GM23338 (cell line): ENCODE results near the gene NTN1. TPM values are rescaled to one million over a fixed set of nuclear protein-coding genes. Genes with fewer than 3 reads are reported as not detected.

ENCODE experiments used
- ATAC-seq: fragments of 200-7000 bp; cut with Tn5 transposase; 3 replicates; pipeline ENCODE4 v1.9.1; 2020
- DNase-seq: peaks from one replicate; pipeline ENCODE4 v3.0.0-alpha.2; 2015; ENCODE audit warnings: low spot score
- H2AFZ ChIP-seq: fragments of 200-600 bp; sonication (generic); 2 replicates; pipeline ENCODE4 v1.8.0; 2016; ENCODE audit warnings: antibody characterized with exemption, mild to moderate bottlenecking, moderate library complexity
- H3F3A ChIP-seq: fragments of 200-600 bp; sonication (generic); replicated peaks from 2 replicates; pipeline ENCODE4 v1.8.0; 2017; ENCODE audit warnings: antibody characterized with exemption, mixed run types, low read depth
- H3K27ac ChIP-seq: fragments of 200-600 bp; sonication (generic); 2 replicates; pipeline ENCODE4 v1.6.1; 2016; ENCODE audit warnings: low read depth
- H3K27me3 ChIP-seq: fragments of 200-600 bp; sonication (generic); 2 replicates; pipeline ENCODE4 v1.8.0; 2016; ENCODE audit warnings: mild to moderate bottlenecking, mixed run types, moderate library complexity; ENCODE audit not compliant: insufficient read depth
- H3K36me3 ChIP-seq: fragments of 200-600 bp; sonication (generic); 2 replicates; pipeline ENCODE4 v1.8.0; 2016; ENCODE audit warnings: mild to moderate bottlenecking; ENCODE audit not compliant: insufficient read depth
- H3K4me1 ChIP-seq: fragments of 200-600 bp; sonication (generic); 2 replicates; pipeline ENCODE4 v1.8.0; 2016; ENCODE audit warnings: mild to moderate bottlenecking, moderate library complexity; ENCODE audit not compliant: insufficient read depth
- H3K4me2 ChIP-seq: fragments of 200-600 bp; sonication (generic); 2 replicates; pipeline ENCODE4 v1.7.1; 2017; ENCODE audit warnings: mixed run types
- H3K4me3 ChIP-seq: fragments of 200-600 bp; sonication (generic); 2 replicates; pipeline ENCODE4 v1.6.1; 2016; ENCODE audit warnings: mixed run types
- H3K79me2 ChIP-seq: fragments of 200-600 bp; sonication (generic); replicated peaks from 2 replicates; pipeline ENCODE4 v1.8.0; 2017; ENCODE audit warnings: mild to moderate bottlenecking; ENCODE audit not compliant: insufficient read depth
- H3K9me2 ChIP-seq: fragments of 200-600 bp; sonication (generic); 2 replicates; pipeline ENCODE4 v1.8.0; 2017; ENCODE audit not compliant: insufficient read depth
- H4K20me1 ChIP-seq: fragments of 200-600 bp; sonication (generic); replicated peaks from 2 replicates; pipeline ENCODE4 v1.8.0; 2017; ENCODE audit warnings: mild to moderate bottlenecking; ENCODE audit not compliant: insufficient read depth
- H3K27ac Mint-ChIP-seq: 2 replicates; pipeline ENCODE4 v1.8.0; 2020; ENCODE audit warnings: inconsistent platforms, mild to moderate bottlenecking, moderate library complexity, mixed read lengths
- H3K27me3 Mint-ChIP-seq: 3 replicates; pipeline ENCODE4 v1.8.0; 2022; ENCODE audit warnings: low read depth, mild to moderate bottlenecking, moderate library complexity, mixed read lengths, inconsistent platforms; ENCODE audit not compliant: insufficient read depth, poor library complexity
- H3K36me3 Mint-ChIP-seq: 3 replicates; pipeline ENCODE4 v1.8.0; 2021; ENCODE audit warnings: low read depth, mild to moderate bottlenecking, inconsistent platforms, moderate library complexity, mixed read lengths
- H3K4me1 Mint-ChIP-seq: 3 replicates; pipeline ENCODE4 v1.8.0; 2020; ENCODE audit warnings: mild to moderate bottlenecking, inconsistent platforms, mixed read lengths
- H3K4me3 Mint-ChIP-seq: 3 replicates; pipeline ENCODE4 v1.8.0; 2021; ENCODE audit warnings: moderate library complexity, mild to moderate bottlenecking, inconsistent platforms, mixed read lengths
- H3K9me3 Mint-ChIP-seq: 3 replicates; pipeline ENCODE4 v1.8.0; 2020; ENCODE audit warnings: moderate library complexity, mild to moderate bottlenecking, inconsistent platforms, mixed read lengths
- CREB1 ChIP-seq: fragments of 250-450 bp; sonication (Bioruptor Pico); IDR thresholded peaks from 2 replicates; pipeline ENCODE4 v1.5.0; 2020; ENCODE audit warnings: low read depth, mild to moderate bottlenecking, moderate library complexity
- ETS1 ChIP-seq: IDR thresholded peaks from 2 replicates; pipeline ENCODE4 v1.6.1; 2016; ENCODE audit warnings: antibody characterized with exemption
- EZH2phosphoT487 ChIP-seq: fragments of 200-600 bp; sonication (generic); IDR thresholded peaks from one replicate; pipeline ENCODE4 v1.8.1; 2018; ENCODE audit warnings: antibody characterized with exemption; ENCODE audit not compliant: unreplicated experiment
- JUNB ChIP-seq: IDR thresholded peaks from one replicate; pipeline ENCODE4 v1.6.1; 2016; ENCODE audit warnings: antibody characterized with exemption; ENCODE audit not compliant: unreplicated experiment
- REST ChIP-seq: IDR thresholded peaks from one replicate; pipeline ENCODE4 v1.6.1; 2018; ENCODE audit warnings: antibody characterized with exemption; ENCODE audit not compliant: unreplicated experiment
- STAT1 ChIP-seq: IDR thresholded peaks from one replicate; pipeline ENCODE4 v1.6.1; 2016; ENCODE audit warnings: antibody characterized with exemption; ENCODE audit not compliant: unreplicated experiment
- ZNF462 ChIP-seq: fragments of 250-450 bp; sonication (Bioruptor Pico); IDR thresholded peaks from 2 replicates; pipeline ENCODE4 v1.5.0; 2020; ENCODE audit warnings: mild to moderate bottlenecking, moderate library complexity
- polyA plus RNA-seq: library from polyadenylated mRNA; unstranded; fragments of >200 nt; fragmentation: Nextera tagmentation; extraction: Ambion mirVana; gene quantifications from 2 replicates; pipeline ENCODE4 v1.2.1, GENCODE V29; 2016
- total RNA-seq: library from RNA; depleted of rRNA; stranded (reverse); fragments of >200 nt; shearing (Covaris generic); gene quantifications from 2 replicates; pipeline ENCODE4 v1.2.3, GENCODE V29; 2014

Gene NTN1
- total and polyA plus RNA-seq, 2 experiments from 2014 or later = 0.57 to 2.6 TPM

GRCh38 chr17:9224485-9224884 lies 203.2 kb downstream of the NTN1 start:
- Mint-ChIP-seq H3K4me1 (peaks cover 19% of the 10 kb centered on the region), H3K36me3 (no peaks in the 10 kb centered on the region), H3K27ac (no peak overlapping the region), H3K9me3 (no peaks in the 10 kb centered on the region; the same call in 2 of the 3 replicates), H3K27me3 (peaks cover 14% of the 10 kb centered on the region), H3K4me3 (no peak overlapping the region)
- Histone ChIP-seq H3K36me3 (no peaks in the 10 kb centered on the region), H3F3A (no peaks in the 10 kb centered on the region), H3K27me3 (no peaks in the 10 kb centered on the region), H3K9me2 (no peaks in the 10 kb centered on the region), H3K4me2 (no peak overlapping the region), H2AFZ (no peak overlapping the region), H3K27ac (no peak overlapping the region), H3K4me3 (no peak overlapping the region), H3K79me2 (no peaks in the 10 kb centered on the region), H4K20me1 (no peaks in the 10 kb centered on the region), H3K4me1 (no peaks in the 10 kb centered on the region; the same call in 1 of the 2 replicates)
- DNase-seq = no peak
- no peak for ATAC-seq
- TF ChIP-seq EZH2phosphoT487 = no peak
- TF ChIP-seq JUNB = no peak
- TF ChIP-seq REST = no peak
- TF ChIP-seq CREB1 (CRISPR knock-in tag) = no peak
- no peak for TF ChIP-seq STAT1
- no peak for TF ChIP-seq ZNF462 (CRISPR knock-in tag)
- no peak for TF ChIP-seq ETS1
